ENCODE measurements around the gene CMTR1. TPM values are rescaled to one million over a fixed set of nuclear protein-coding genes. Genes with fewer than 3 reads are reported as not detected.

The CMTR1 gene
- total RNA-seq, 2 experiments from 2014 or later: 71.7 to 74.2 TPM

- peaks cover 30% of the 10 kb centered on the region for H3K4me1 Mint-ChIP-seq (ENCODE audit: low read depth)
- POLR2A ChIA-PET: interaction anchor here (1.7 kb wide), 1 partner anchor 9 kb away, joined by 11 read pairs; no protein-coding TSS in a partner anchor
- ATAC-seq (peak; percentile 37), DNase-seq (no peak)
- H3K27ac Mint-ChIP-seq: peak overlapping the region; percentile 44
- H3K27me3 Mint-ChIP-seq (ENCODE audit: low read depth): no peaks in the 10 kb centered on the region
- no peak overlapping the region for H3K4me3 Mint-ChIP-seq
- CTCF ChIA-PET: interaction anchor here (1.5 to 2.2 kb wide), 2 partner anchors 9 to 58 kb away, joined by 7 to 9 read pairs; no protein-coding TSS in a partner anchor
- no peaks in the 10 kb centered on the region for H3K36me3 Mint-ChIP-seq (ENCODE audit: low read depth)
- no peaks in the 10 kb centered on the region for H3K9me3 Mint-ChIP-seq (ENCODE audit: insufficient read depth)
Measured at GRCh38 chr6:37507690-37508421, 74.8 kb downstream of the CMTR1 start.

GRCh38 chr6:37511201-37511600 lies 78.2 kb downstream of the CMTR1 start:
- ATAC-seq (no peak), DNase-seq (no peak)
- ChIA-PET POLR2A (no interaction called here), CTCF (no interaction called here)
- no peaks in the 10 kb centered on the region for H3K27me3 Mint-ChIP-seq (ENCODE audit: low read depth)
- H3K4me1 Mint-ChIP-seq (ENCODE audit: low read depth): peaks cover 45% of the 10 kb centered on the region
- H3K4me3 Mint-ChIP-seq: no peak overlapping the region
- H3K27ac Mint-ChIP-seq: no peak overlapping the region
- no peaks in the 10 kb centered on the region for H3K9me3 Mint-ChIP-seq (ENCODE audit: insufficient read depth)
- no peaks in the 10 kb centered on the region for H3K36me3 Mint-ChIP-seq (ENCODE audit: low read depth)

- Mint-ChIP-seq H3K4me1 (ENCODE audit: low read depth) (peaks cover 52% of the 10 kb centered on the region), H3K4me3 (no peak overlapping the region), H3K27ac (no peak overlapping the region), H3K27me3 (ENCODE audit: low read depth) (no peaks in the 10 kb centered on the region), H3K36me3 (ENCODE audit: low read depth) (no peaks in the 10 kb centered on the region), H3K9me3 (ENCODE audit: insufficient read depth) (no peaks in the 10 kb centered on the region)
- ATAC-seq (no peak), DNase-seq (no peak)
- ChIA-PET CTCF (interaction anchor here (0.9 kb wide), 1 partner anchor 10 kb away, joined by 6 read pairs; no protein-coding TSS in a partner anchor), POLR2A (interaction anchor here (1.2 to 1.9 kb wide), 2 partner anchors 10 to 79 kb away, joined by 3 to 7 read pairs; partner anchors contain the start of gene CMTR1)
Measured at GRCh38 chr6:37511910-37512399, 78.9 kb downstream of the CMTR1 start.

- DNase-seq (no peak), ATAC-seq (no peak)
- ChIA-PET CTCF (interaction anchor here (0.9 kb wide), 1 partner anchor 11 kb away, joined by 6 read pairs; no protein-coding TSS in a partner anchor), POLR2A (interaction anchor here (1.2 to 1.9 kb wide), 2 partner anchors 10 to 80 kb away, joined by 3 to 7 read pairs; partner anchors contain the start of gene CMTR1)
- no peak overlapping the region for H3K27ac Mint-ChIP-seq
- H3K27me3 Mint-ChIP-seq (ENCODE audit: low read depth): no peaks in the 10 kb centered on the region
- H3K9me3 Mint-ChIP-seq (ENCODE audit: insufficient read depth): no peaks in the 10 kb centered on the region
- H3K4me3 Mint-ChIP-seq: no peak overlapping the region
- no peaks in the 10 kb centered on the region for H3K36me3 Mint-ChIP-seq (ENCODE audit: low read depth)
- peaks cover 53% of the 10 kb centered on the region for H3K4me1 Mint-ChIP-seq (ENCODE audit: low read depth)
Measured at GRCh38 chr6:37512400-37513011, 79.5 kb downstream of the CMTR1 start.

- Mint-ChIP-seq H3K27ac (peak overlapping the region; percentile 58), H3K36me3 (ENCODE audit: low read depth) (no peaks in the 10 kb centered on the region), H3K27me3 (ENCODE audit: low read depth) (no peaks in the 10 kb centered on the region), H3K4me3 (no peak overlapping the region), H3K9me3 (ENCODE audit: insufficient read depth) (no peaks in the 10 kb centered on the region), H3K4me1 (ENCODE audit: low read depth) (peaks cover 56% of the 10 kb centered on the region)
- ChIA-PET CTCF (no interaction called here), POLR2A (interaction anchor here (1.9 kb wide), 1 partner anchor 11 kb away, joined by 7 read pairs; no protein-coding TSS in a partner anchor)
- DNase-seq: no peak
- ATAC-seq: no peak
Measured at GRCh38 chr6:37513155-37513554, 80.1 kb downstream of the CMTR1 start.

- Mint-ChIP-seq H3K27ac (peak overlapping the region; percentile 58), H3K9me3 (ENCODE audit: insufficient read depth) (no peaks in the 10 kb centered on the region), H3K4me1 (ENCODE audit: low read depth) (peaks cover 56% of the 10 kb centered on the region), H3K4me3 (no peak overlapping the region), H3K27me3 (ENCODE audit: low read depth) (no peaks in the 10 kb centered on the region), H3K36me3 (ENCODE audit: low read depth) (no peaks in the 10 kb centered on the region)
- ATAC-seq (no peak), DNase-seq (no peak)
- POLR2A ChIA-PET: interaction anchor here (1.9 kb wide), 1 partner anchor 12 kb away, joined by 7 read pairs; no protein-coding TSS in a partner anchor
- CTCF ChIA-PET: no interaction called here
Measured at GRCh38 chr6:37513576-37513975, 80.6 kb downstream of the CMTR1 start.

GRCh38 chr6:37514321-37514771 lies 81.3 kb downstream of the CMTR1 start:
- Mint-ChIP-seq H3K4me1 (ENCODE audit: low read depth) (peaks cover 63% of the 10 kb centered on the region), H3K27me3 (ENCODE audit: low read depth) (no peaks in the 10 kb centered on the region), H3K36me3 (ENCODE audit: low read depth) (peaks cover 2% of the 10 kb centered on the region), H3K27ac (peak overlapping the region; percentile 98), H3K9me3 (ENCODE audit: insufficient read depth) (no peaks in the 10 kb centered on the region), H3K4me3 (no peak overlapping the region)
- ATAC-seq (no peak), DNase-seq (peak; percentile 32)
- CTCF ChIA-PET: interaction anchor here (1.0 kb wide), 1 partner anchor 12 kb away, joined by 5 read pairs; no protein-coding TSS in a partner anchor
- POLR2A ChIA-PET: interaction anchor here (0.8 kb wide), 1 partner anchor 12 kb away, joined by 6 read pairs; no protein-coding TSS in a partner anchor

GRCh38 chr6:37514837-37515236 lies 81.8 kb downstream of the CMTR1 start:
- no peaks in the 10 kb centered on the region for H3K9me3 Mint-ChIP-seq (ENCODE audit: insufficient read depth)
- H3K4me1 Mint-ChIP-seq (ENCODE audit: low read depth): peaks cover 65% of the 10 kb centered on the region
- ChIA-PET POLR2A (interaction anchor here (0.8 to 3.6 kb wide), 2 partner anchors 12 to 13 kb away, joined by 6 to 129 read pairs; partner anchors contain the start of gene CCDC167), CTCF (interaction anchor here (1.0 to 3.0 kb wide), 2 partner anchors 12 to 23 kb away, joined by 5 to 12 read pairs; no protein-coding TSS in a partner anchor)
- no peaks in the 10 kb centered on the region for H3K27me3 Mint-ChIP-seq (ENCODE audit: low read depth)
- peak overlapping the region; percentile 6 for H3K4me3 Mint-ChIP-seq
- DNase-seq: no peak
- peaks cover 2% of the 10 kb centered on the region for H3K36me3 Mint-ChIP-seq (ENCODE audit: low read depth)
- peak overlapping the region; percentile 98 for H3K27ac Mint-ChIP-seq
- no peak for ATAC-seq

GRCh38 chr6:37515712-37516075 lies 82.7 kb downstream of the CMTR1 start:
- no peak for ATAC-seq
- Mint-ChIP-seq H3K4me1 (ENCODE audit: low read depth) (peaks cover 68% of the 10 kb centered on the region), H3K36me3 (ENCODE audit: low read depth) (peaks cover 4% of the 10 kb centered on the region), H3K27me3 (ENCODE audit: low read depth) (no peaks in the 10 kb centered on the region), H3K9me3 (ENCODE audit: insufficient read depth) (no peaks in the 10 kb centered on the region), H3K27ac (peak overlapping the region; percentile 98), H3K4me3 (peak overlapping the region; percentile 83)
- DNase-seq: no peak
- ChIA-PET POLR2A (interaction anchor here (2.4 to 3.6 kb wide), 4 partner anchors 13 to 82 kb away, joined by 12 to 129 read pairs (median 18); partner anchors contain the start of genes CCDC167 and CMTR1), CTCF (interaction anchor here (1.0 to 4.6 kb wide), 7 partner anchors 11 to 82 kb away, joined by 3 to 64 read pairs (median 8); partner anchors contain the start of genes CCDC167 and CMTR1)

- no peaks in the 10 kb centered on the region for H3K9me3 Mint-ChIP-seq (ENCODE audit: insufficient read depth)
- H3K4me3 Mint-ChIP-seq: peak overlapping the region; percentile 83
- peaks cover 74% of the 10 kb centered on the region for H3K4me1 Mint-ChIP-seq (ENCODE audit: low read depth)
- H3K27me3 Mint-ChIP-seq (ENCODE audit: low read depth): no peaks in the 10 kb centered on the region
- ChIA-PET POLR2A (interaction anchor here (0.5 to 3.6 kb wide), 16 partner anchors 8 to 302 kb away, joined by 3 to 129 read pairs (median 6); partner anchors contain the start of genes CCDC167, CMTR1 and MDGA1), CTCF (interaction anchor here (1.0 to 4.6 kb wide), 19 partner anchors 8 to 191 kb away, joined by 3 to 64 read pairs (median 4); partner anchors contain the start of genes CCDC167 and CMTR1)
- H3K27ac Mint-ChIP-seq: peak overlapping the region; percentile 98
- DNase-seq (peak; percentile 94), ATAC-seq (peak; percentile 89)
- peaks cover 6% of the 10 kb centered on the region for H3K36me3 Mint-ChIP-seq (ENCODE audit: low read depth)
Measured at GRCh38 chr6:37516076-37516919, 83.3 kb downstream of the CMTR1 start.

Measured in activated CD8-positive, alpha-beta T cell treated with anti-CD3 and anti-CD28 coated beads, Interleukin-2, amount 10 ng/mL, durations not matched to agents 7 days and 5 days (primary cell).